H9 (cell line): ENCODE measurements around the gene RPL29. TPM values are rescaled to one million over a fixed set of nuclear protein-coding genes. Genes with fewer than 3 reads are reported as not detected.
A peak's percentile ranks its signal among the peaks of the same experiment; 100 is the strongest.

Experiments used
- DNase-seq: peaks from one replicate; pipeline ENCODE4 v3.0.0-alpha.2; 2017
- H2AFZ ChIP-seq: one replicate; pipeline ENCODE4 v1.6.1; 2013; ENCODE audit warnings: mild to moderate bottlenecking, low read length, control low read depth, moderate library complexity
- H2AK5ac ChIP-seq: 2 replicates; pipeline ENCODE4 v1.6.1; 2013; ENCODE audit warnings: low read length, control low read depth, mixed read lengths; ENCODE audit not compliant: insufficient read length
- H2BK120ac ChIP-seq: one replicate; pipeline ENCODE4 v1.6.1; 2013; ENCODE audit warnings: low read depth, mild to moderate bottlenecking, low read length, control low read depth, inconsistent platforms; ENCODE audit not compliant: poor library complexity, severe bottlenecking
- H2BK12ac ChIP-seq: 2 replicates; pipeline ENCODE4 v1.6.1; 2013; ENCODE audit warnings: low read length, control low read depth, mixed read lengths, low read depth; ENCODE audit not compliant: insufficient read length
- H2BK15ac ChIP-seq: 2 replicates; pipeline ENCODE4 v1.6.1; 2013; ENCODE audit warnings: low read depth, low read length, control low read depth
- H2BK20ac ChIP-seq: one replicate; pipeline ENCODE4 v1.6.1; 2013; ENCODE audit warnings: low read depth, mild to moderate bottlenecking, low read length, control low read depth, inconsistent platforms; ENCODE audit not compliant: poor library complexity, severe bottlenecking
- H2BK5ac ChIP-seq: 2 replicates; pipeline ENCODE4 v1.6.1; 2013; ENCODE audit warnings: low read length, control low read depth, mixed read lengths; ENCODE audit not compliant: insufficient read length
- H3K14ac ChIP-seq: 2 replicates; pipeline ENCODE4 v1.6.1; 2013; ENCODE audit warnings: low read length, control low read depth; ENCODE audit not compliant: insufficient read depth
- H3K18ac ChIP-seq: 2 replicates; pipeline ENCODE4 v1.6.1; 2013; ENCODE audit warnings: low read depth, mild to moderate bottlenecking, mixed read lengths, low read length, control low read depth; ENCODE audit not compliant: insufficient read length
- H3K23ac ChIP-seq: 2 replicates; pipeline ENCODE4 v1.6.1; 2013; ENCODE audit warnings: low read length, control low read depth, mixed read lengths, low read depth; ENCODE audit not compliant: insufficient read length
- H3K23me2 ChIP-seq: 2 replicates; pipeline ENCODE4 v1.6.1; 2013; ENCODE audit warnings: low read depth, mild to moderate bottlenecking, mixed read lengths, low read length, control low read depth; ENCODE audit not compliant: insufficient read length, poor library complexity, severe bottlenecking
- H3K27ac ChIP-seq: 2 replicates; pipeline ENCODE4 v1.5.1; 2013; ENCODE audit warnings: low read length, control low read depth, mixed read lengths, low read depth; ENCODE audit not compliant: insufficient read length
- H3K27me3 ChIP-seq: 2 replicates; pipeline ENCODE4 v1.6.1; 2013; ENCODE audit warnings: low read length, control low read depth, inconsistent platforms; ENCODE audit not compliant: insufficient read depth
- H3K4ac ChIP-seq: 2 replicates; pipeline ENCODE4 v1.6.1; 2013; ENCODE audit warnings: low read depth, mild to moderate bottlenecking, control low read depth, inconsistent platforms, low read length, moderate library complexity
- H3K4me1 ChIP-seq: 2 replicates; pipeline ENCODE4 v1.6.1; 2013; ENCODE audit warnings: low read length, control low read depth, inconsistent platforms; ENCODE audit not compliant: insufficient read depth
- H3K4me2 ChIP-seq: 2 replicates; pipeline ENCODE4 v1.6.1; 2013; ENCODE audit warnings: low read length, control low read depth, mixed read lengths; ENCODE audit not compliant: insufficient read length, insufficient read depth
- H3K56ac ChIP-seq: 2 replicates; pipeline ENCODE4 v1.6.1; 2013; ENCODE audit warnings: low read depth, mild to moderate bottlenecking, mixed read lengths, low read length, control low read depth; ENCODE audit not compliant: insufficient read length
- H3K79me1 ChIP-seq: 2 replicates; pipeline ENCODE4 v1.6.1; 2013; ENCODE audit warnings: low read depth, mild to moderate bottlenecking, moderate library complexity, low read length, control low read depth, inconsistent platforms; ENCODE audit not compliant: insufficient read depth, poor library complexity, severe bottlenecking
- H3K79me2 ChIP-seq: 2 replicates; pipeline ENCODE4 v1.6.1; 2013; ENCODE audit warnings: low read length, control low read depth, inconsistent platforms; ENCODE audit not compliant: insufficient read depth
- H3K9ac ChIP-seq: 2 replicates; pipeline ENCODE4 v1.6.1; 2013; ENCODE audit warnings: low read length, control low read depth, mixed read lengths; ENCODE audit not compliant: insufficient read length; ENCODE audit errors: extremely low read depth
- H3K9me3 ChIP-seq: one replicate; pipeline ENCODE4 v1.6.1; 2013; ENCODE audit warnings: low read depth, low read length, inconsistent platforms; ENCODE audit not compliant: control insufficient read depth
- H3T11ph ChIP-seq: one replicate; pipeline ENCODE4 v1.6.1; 2013; ENCODE audit warnings: mild to moderate bottlenecking, low read length, control low read depth, inconsistent platforms
- H4K20me1 ChIP-seq: one replicate; pipeline ENCODE4 v1.6.1; 2013; ENCODE audit not compliant: control insufficient read depth, insufficient read length, insufficient read depth
- H4K5ac ChIP-seq: 2 replicates; pipeline ENCODE4 v1.6.1; 2013; ENCODE audit warnings: low read depth, mild to moderate bottlenecking, mixed read lengths, low read length, control low read depth; ENCODE audit not compliant: insufficient read length
- H4K8ac ChIP-seq: replicated peaks from 2 replicates; pipeline ENCODE4 v1.6.1; 2013; ENCODE audit warnings: low read length, control low read depth, mixed read lengths, low read depth; ENCODE audit not compliant: insufficient read length
- H4K91ac ChIP-seq: 2 replicates; pipeline ENCODE4 v1.6.1; 2013; ENCODE audit warnings: low read depth, mild to moderate bottlenecking, moderate library complexity, mixed read lengths, low read length, control low read depth; ENCODE audit not compliant: insufficient read length
- H3K27ac Mint-ChIP-seq, 3 experiments: 2 replicates in 2 of 3; 3 replicates in 1 of 3; pipeline ENCODE4 v1.8.0; 2020 to 2021; ENCODE audit warnings: mixed read lengths in 3 of 3, mild to moderate bottlenecking in 1 of 3, moderate library complexity in 1 of 3
- H3K27me3 Mint-ChIP-seq: 2 replicates; pipeline ENCODE4 v1.8.0; 2021; ENCODE audit warnings: low read depth, mild to moderate bottlenecking, moderate library complexity, mixed read lengths
- H3K36me3 Mint-ChIP-seq, 3 experiments: 2 replicates in 2 of 3; 3 replicates in 1 of 3; pipeline ENCODE4 v1.8.0; 2020 to 2021; ENCODE audit warnings: low read depth in 3 of 3, mixed read lengths in 3 of 3; ENCODE audit not compliant: insufficient read depth in 1 of 3
- H3K4me1 Mint-ChIP-seq, 2 experiments: 2 replicates each; pipeline ENCODE4 v1.8.0; 2020; ENCODE audit warnings: mixed read lengths in 2 of 2
- H3K4me3 Mint-ChIP-seq, 2 experiments: 2 replicates in 1 of 2; 3 replicates in 1 of 2; pipeline ENCODE4 v1.8.0; 2020 to 2021; ENCODE audit warnings: mild to moderate bottlenecking in 2 of 2, mixed read lengths in 2 of 2, moderate library complexity in 1 of 2
- H3K9me3 Mint-ChIP-seq, 2 experiments: 2 replicates in 1 of 2; 3 replicates in 1 of 2; pipeline ENCODE4 v1.8.0; 2020; ENCODE audit warnings: mild to moderate bottlenecking in 2 of 2, mixed read lengths in 2 of 2, moderate library complexity in 1 of 2
- WGBS: extraction: QIAGEN DNeasy Blood & Tissue Kit; methylation state at CpG from one replicate; pipeline ENCODE4 v1.1.7; 2013; ENCODE audit warnings: missing lambda C conversion rate, low lambda C conversion rate, mixed read lengths; ENCODE audit not compliant: insufficient read length; ENCODE audit errors: extremely low coverage; 5-methylcytosine and 5-hydroxymethylcytosine counted together
- total RNA-seq: library from RNA; stranded (reverse); gene quantifications from 2 replicates; pipeline ENCODE4 v1.2.1, GENCODE V29; 2021
- TF ChIP-seq, protein P1 (sequence below): fragments of 200-600 bp; sonication (generic); conservative IDR thresholded peaks from 3 replicates; pipeline ENCODE4 v1.8.0; 2021; ENCODE audit warnings: antibody characterized with exemption, mild to moderate bottlenecking

The RPL29 gene
- total RNA-seq, 1 experiment from 2014 or later = 1,592 TPM

DNA sequence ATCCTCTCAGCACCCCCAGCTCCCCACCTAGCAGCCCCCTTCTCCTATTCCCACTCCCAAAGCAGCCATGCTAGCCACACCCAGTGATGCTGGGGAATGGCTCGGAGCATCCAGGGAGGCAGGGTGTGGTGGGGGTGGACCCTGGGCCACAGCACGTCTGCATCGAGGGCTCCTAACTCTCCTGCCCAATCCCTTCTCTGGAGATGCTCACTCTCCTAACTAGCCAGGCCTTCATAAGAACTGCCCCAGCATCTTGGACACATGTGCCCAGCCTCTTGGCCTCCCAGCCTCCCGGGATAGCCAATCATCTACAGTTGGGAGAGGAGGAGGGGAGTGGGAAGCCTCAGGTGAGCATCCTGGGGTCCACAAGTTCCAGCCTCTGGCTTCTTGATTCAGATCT is 31.2 kb downstream of the RPL29 start:
- peaks cover 10% of the 10 kb centered on the region; the same call in 1 of the 2 replicates for H3K4me1 ChIP-seq
- H3K79me2 ChIP-seq = no peaks in the 10 kb centered on the region
- H4K20me1 ChIP-seq = no peaks in the 10 kb centered on the region
- H4K5ac ChIP-seq = no peak overlapping the region
- no peak overlapping the region for H3K9ac ChIP-seq
- H4K91ac ChIP-seq = no peak overlapping the region
- Mint-ChIP-seq H3K36me3 (peaks cover 0 to 5% (median 2%) of the 10 kb centered on the region in 3 experiments; a peak in 3 of 7 replicates), H3K9me3 (no peaks in the 10 kb centered on the region), H3K27me3 (peaks cover 55% of the 10 kb centered on the region), H3K4me3 (peak overlapping the region in 1 of 2 experiments; percentile 14; a peak in 1 of 5 replicates), H3K4me1 (peaks cover 53 to 73% of the 10 kb centered on the region in 2 experiments), H3K27ac (no peak overlapping the region)
- H3T11ph ChIP-seq = no peak overlapping the region
- H2AK5ac ChIP-seq = no peak overlapping the region
- no peak overlapping the region for H2BK20ac ChIP-seq
- no peak overlapping the region for H2BK12ac ChIP-seq
- no peak overlapping the region for H3K4me2 ChIP-seq
- no peak overlapping the region for H3K27ac ChIP-seq
- no peak overlapping the region for H4K8ac ChIP-seq
- no peak overlapping the region for H2BK5ac ChIP-seq
- no peak overlapping the region for H3K23ac ChIP-seq
- H3K56ac ChIP-seq = no peak overlapping the region
- no peak overlapping the region for H3K18ac ChIP-seq
- H3K23me2 ChIP-seq = peaks cover 11% of the 10 kb centered on the region
- no peak overlapping the region for H3K4ac ChIP-seq
- TF ChIP-seq, protein P1, sequence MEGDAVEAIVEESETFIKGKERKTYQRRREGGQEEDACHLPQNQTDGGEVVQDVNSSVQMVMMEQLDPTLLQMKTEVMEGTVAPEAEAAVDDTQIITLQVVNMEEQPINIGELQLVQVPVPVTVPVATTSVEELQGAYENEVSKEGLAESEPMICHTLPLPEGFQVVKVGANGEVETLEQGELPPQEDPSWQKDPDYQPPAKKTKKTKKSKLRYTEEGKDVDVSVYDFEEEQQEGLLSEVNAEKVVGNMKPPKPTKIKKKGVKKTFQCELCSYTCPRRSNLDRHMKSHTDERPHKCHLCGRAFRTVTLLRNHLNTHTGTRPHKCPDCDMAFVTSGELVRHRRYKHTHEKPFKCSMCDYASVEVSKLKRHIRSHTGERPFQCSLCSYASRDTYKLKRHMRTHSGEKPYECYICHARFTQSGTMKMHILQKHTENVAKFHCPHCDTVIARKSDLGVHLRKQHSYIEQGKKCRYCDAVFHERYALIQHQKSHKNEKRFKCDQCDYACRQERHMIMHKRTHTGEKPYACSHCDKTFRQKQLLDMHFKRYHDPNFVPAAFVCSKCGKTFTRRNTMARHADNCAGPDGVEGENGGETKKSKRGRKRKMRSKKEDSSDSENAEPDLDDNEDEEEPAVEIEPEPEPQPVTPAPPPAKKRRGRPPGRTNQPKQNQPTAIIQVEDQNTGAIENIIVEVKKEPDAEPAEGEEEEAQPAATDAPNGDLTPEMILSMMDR = no peak
- no peaks in the 10 kb centered on the region for H3K9me3 ChIP-seq
- no peak overlapping the region for H2BK120ac ChIP-seq
- no peaks in the 10 kb centered on the region for H3K27me3 ChIP-seq
- no peak overlapping the region for H2AFZ ChIP-seq
- no peak overlapping the region for H2BK15ac ChIP-seq
- WGBS = no CpG with 5 or more reads among the region's 4 CpGs
- DNase-seq = no peak
- no peaks in the 10 kb centered on the region for H3K79me1 ChIP-seq
- no peak overlapping the region for H3K14ac ChIP-seq
